ENCODE data around the gene NEU2. TPM values are rescaled to one million over a fixed set of nuclear protein-coding genes. Genes with fewer than 3 reads are reported as not detected.

Gene NEU2
- total RNA-seq, 4 donors from 2014 or later = not detected

DNA sequence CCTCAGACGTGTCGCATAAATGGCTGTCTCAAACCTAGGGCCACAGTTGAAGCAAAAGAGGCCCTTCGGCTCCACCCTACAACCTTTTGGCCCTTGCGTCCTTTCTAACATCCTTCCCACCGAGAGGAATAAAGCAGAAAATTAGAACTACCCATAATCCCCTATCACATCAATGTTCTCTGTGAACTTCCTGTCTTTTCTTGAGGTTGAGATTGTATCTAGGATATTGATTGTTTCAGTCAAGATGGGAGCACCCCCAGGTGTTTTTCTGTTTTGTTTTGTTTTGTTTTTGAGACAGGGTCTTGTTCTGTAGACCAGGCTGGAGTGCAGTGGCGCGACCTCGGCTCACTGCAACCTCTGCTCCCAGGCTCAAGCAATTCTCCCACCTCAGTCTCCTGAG lies 51.3 kb downstream of the NEU2 start:
- DNase-seq (ENCODE audit: low spot score) = no peak
- ATAC-seq (ENCODE audit: low FRiP score) = no peak

DNA sequence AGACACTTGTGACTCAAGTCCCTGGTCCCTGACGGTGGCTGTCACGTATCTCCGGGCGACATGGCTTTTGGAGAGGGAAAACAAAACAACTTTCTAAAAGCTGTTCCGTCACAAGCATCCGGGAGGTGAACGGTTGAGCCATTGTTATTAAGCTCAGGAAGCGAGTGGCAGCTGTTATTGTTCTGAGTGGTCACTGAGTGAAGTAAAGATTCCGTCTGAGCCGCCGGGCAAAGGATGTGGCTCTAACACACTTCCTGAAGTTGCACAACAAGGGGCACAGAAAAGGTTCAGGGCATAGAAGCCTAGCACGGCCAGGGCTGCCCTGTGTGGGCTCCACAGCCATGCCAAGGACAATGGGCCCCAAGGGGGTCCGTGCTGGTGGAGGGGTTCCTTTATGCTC lies 52.0 kb downstream of the NEU2 start:
- ATAC-seq (ENCODE audit: low FRiP score) (peak; percentile 37), DNase-seq (ENCODE audit: low spot score) (no peak)
- no peak for TF ChIP-seq CTCF (IDR thresholded peaks at IDR 0.05)

More for the DNA sequence above, 51.3 kb downstream of the NEU2 start:
- TF ChIP-seq CTCF (IDR thresholded peaks at IDR 0.05) = no peak

Other genes with a start within 250 kb of the NEU2 start
- gene SNORC, start 162.4 kb upstream of the NEU2 start, total RNA-seq = under 1 TPM; 0.24 to 0.79 (median 0.40) TPM
- gene NGEF, start 19.4 kb upstream of the NEU2 start, total RNA-seq = 1 to 10 TPM in 3 of 4 donors, not detected in 1; 1.1 to 1.9 (median 1.3) TPM
- gene INPP5D, start 27.7 kb downstream of the NEU2 start, total RNA-seq = 10 to 100 TPM; 17.9 to 55.8 (median 27.6) TPM
- gene ATG16L1, start 219.0 kb downstream of the NEU2 start, total RNA-seq = 10 to 100 TPM; 20.6 to 55.2 (median 27.6) TPM

All from omental fat pad (tissue), 4 donors.